Measurements from ENCODE around the gene CFAP46.

The CFAP46 gene

DNA sequence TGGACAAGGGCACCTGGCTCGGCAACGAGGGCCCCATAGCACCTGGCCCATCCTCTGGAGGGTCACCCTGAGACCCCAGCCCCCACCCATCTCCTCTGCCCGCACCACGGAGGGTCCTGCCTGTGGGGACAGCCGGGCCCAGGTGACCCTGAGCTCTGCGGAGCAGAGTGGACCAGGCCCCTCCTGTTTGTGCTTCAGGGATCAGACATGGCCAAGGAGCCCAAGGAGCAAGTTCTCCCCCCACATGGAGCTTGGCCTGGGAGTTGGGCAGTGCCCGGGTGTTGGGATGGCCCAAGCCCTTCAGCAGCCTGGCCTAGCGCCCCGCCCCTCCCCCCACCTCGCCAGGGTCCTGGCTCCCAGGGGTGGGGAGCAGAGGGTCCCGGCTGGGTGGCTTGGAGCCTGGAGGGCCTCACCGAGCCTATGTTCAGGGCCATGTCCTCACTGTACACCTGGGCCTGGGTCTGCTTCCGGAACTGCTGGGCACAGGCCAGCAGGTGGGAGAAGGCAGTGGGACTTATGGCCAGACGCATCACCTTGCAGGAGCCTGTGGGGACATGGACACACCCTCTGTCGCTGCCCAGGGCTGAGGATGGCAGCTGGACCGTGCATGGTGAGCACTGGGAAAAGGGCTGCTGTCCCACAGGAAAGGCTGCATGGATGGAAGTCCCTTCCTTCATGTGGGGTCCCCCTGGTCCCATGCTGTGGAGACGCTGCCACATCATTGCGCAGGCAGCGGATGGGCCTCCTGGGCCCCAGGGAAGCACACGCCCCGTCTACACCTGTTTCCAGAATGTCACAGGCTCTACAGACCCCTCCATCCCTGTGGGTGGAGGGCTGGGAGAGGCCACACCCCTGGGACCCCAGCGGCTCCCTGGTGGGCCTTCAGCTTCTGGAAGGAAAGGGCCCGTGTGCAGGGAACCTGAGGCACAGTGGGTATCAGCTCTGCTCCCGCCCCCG is 107.2 kb downstream of the CFAP46 start:
- DNase-seq (ENCODE audit: insufficient read length, low spot score), result no peak
- no peak for TF ChIP-seq CTCF (IDR thresholded peaks at IDR 0.05; ENCODE audit: insufficient read depth, missing control alignments)
- no peak for FAIRE-seq

DNA sequence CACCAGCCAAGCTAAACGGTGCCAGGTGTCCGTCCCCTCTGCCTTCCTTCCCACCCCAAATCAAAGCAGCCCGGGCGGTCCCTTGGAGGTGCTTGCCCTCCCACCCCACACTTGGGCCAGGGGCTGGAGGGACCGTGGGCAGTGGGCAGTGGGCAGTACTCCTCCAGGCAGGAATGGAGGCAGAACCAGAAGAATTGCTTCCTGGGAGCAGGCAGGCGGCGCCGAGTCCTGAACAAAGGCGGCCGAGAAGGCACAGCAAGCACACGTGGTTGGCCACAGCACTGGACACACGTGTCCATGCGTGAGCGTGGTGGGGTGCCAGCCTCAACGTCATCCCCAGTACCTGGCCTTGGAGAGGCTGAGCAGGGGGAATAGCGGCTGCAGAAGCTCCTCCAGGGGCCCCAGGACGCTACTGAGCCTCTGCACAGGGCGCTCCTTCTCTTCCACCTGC is 108.0 kb downstream of the CFAP46 start:
- FAIRE-seq, result no peak
- DNase-seq (ENCODE audit: insufficient read length, low spot score), result no peak
- TF ChIP-seq CTCF (IDR thresholded peaks at IDR 0.05; ENCODE audit: insufficient read depth, missing control alignments), result no peak

- no peak for TF ChIP-seq CTCF (IDR thresholded peaks at IDR 0.05; ENCODE audit: insufficient read depth, missing control alignments)
- DNase-seq (ENCODE audit: insufficient read length, low spot score), result no peak
- no peak for FAIRE-seq
Measured at GRCh38 chr10:132833421-132834111, 108.8 kb downstream of the CFAP46 start.

GRCh38 chr10:132832186-132832969 is 110.0 kb downstream of the CFAP46 start:
- FAIRE-seq, result no peak
- no peak for TF ChIP-seq CTCF (IDR thresholded peaks at IDR 0.05; ENCODE audit: insufficient read depth, missing control alignments)
- no peak for DNase-seq (ENCODE audit: insufficient read length, low spot score)

DNA sequence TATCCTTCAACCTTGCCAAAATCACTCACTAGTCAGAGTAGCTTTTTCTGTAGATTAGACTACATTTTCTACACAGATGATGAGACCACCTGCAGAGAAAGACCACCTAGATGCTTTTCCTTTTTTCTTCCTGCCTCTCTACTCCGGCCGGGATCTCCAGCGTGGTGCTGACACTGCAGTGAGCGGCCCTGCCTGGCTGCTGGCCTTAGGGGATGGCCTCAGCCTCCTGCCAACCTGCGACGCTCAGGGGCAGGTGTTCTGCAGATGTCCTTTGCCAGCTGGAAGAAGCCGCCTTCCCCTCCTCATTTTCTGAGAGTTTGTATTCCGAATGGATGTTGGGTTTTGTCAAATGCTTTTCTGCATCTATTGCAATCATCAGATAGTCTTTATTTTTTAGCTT is 113.0 kb downstream of the CFAP46 start:
- TF ChIP-seq CTCF (IDR thresholded peaks at IDR 0.05; ENCODE audit: insufficient read depth, missing control alignments), result no peak
- DNase-seq (ENCODE audit: insufficient read length, low spot score) (no peak), FAIRE-seq (no peak)

- DNase-seq (ENCODE audit: insufficient read length, low spot score) (no peak), FAIRE-seq (no peak)
- no peak for TF ChIP-seq CTCF (IDR thresholded peaks at IDR 0.05; ENCODE audit: insufficient read depth, missing control alignments)
Measured at GRCh38 chr10:132828681-132829080, 113.7 kb downstream of the CFAP46 start.

Measured in D721Med (cell line).